Activated T-cell treated with anti-CD3 and anti-CD28 coated beads, Interleukin-2, amount 50 U/mL, for 24 hours (primary cell): ENCODE data around the gene ZNF524.
"Not testable (repeated sequence)": the region's sequence is repeated elsewhere in the genome, so short reads cannot be mapped to it uniquely, and the experiment has no call there.

Experiments
- DNase-seq: peaks from one replicate; pipeline ENCODE4 v3.0.0-alpha.2; 2020
- H3K27ac Mint-ChIP-seq: 2 replicates; pipeline ENCODE4 v1.8.0; 2020; ENCODE audit warnings: mild to moderate bottlenecking, mixed read lengths
- H3K27me3 Mint-ChIP-seq: 2 replicates; pipeline ENCODE4 v1.8.0; 2020; ENCODE audit warnings: mixed read lengths
- H3K36me3 Mint-ChIP-seq: 2 replicates; pipeline ENCODE4 v1.8.0; 2020; ENCODE audit warnings: low read depth, mixed read lengths
- H3K4me1 Mint-ChIP-seq: 2 replicates; pipeline ENCODE4 v1.8.0; 2020; ENCODE audit warnings: low read depth, mixed read lengths
- H3K4me3 Mint-ChIP-seq: 2 replicates; pipeline ENCODE4 v1.8.0; 2020; ENCODE audit warnings: mild to moderate bottlenecking, moderate library complexity, mixed read lengths
- H3K9me3 Mint-ChIP-seq: 2 replicates; pipeline ENCODE4 v1.8.0; 2020; ENCODE audit warnings: mixed read lengths

The ZNF524 gene, protein sequence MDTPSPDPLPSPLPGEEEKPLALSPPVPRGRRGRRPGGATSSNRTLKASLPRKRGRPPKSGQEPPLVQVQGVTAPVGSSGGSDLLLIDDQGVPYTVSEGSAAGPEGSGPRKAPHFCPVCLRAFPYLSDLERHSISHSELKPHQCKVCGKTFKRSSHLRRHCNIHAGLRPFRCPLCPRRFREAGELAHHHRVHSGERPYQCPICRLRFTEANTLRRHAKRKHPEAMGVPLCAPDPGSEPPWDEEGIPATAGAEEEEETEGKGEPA

DNA sequence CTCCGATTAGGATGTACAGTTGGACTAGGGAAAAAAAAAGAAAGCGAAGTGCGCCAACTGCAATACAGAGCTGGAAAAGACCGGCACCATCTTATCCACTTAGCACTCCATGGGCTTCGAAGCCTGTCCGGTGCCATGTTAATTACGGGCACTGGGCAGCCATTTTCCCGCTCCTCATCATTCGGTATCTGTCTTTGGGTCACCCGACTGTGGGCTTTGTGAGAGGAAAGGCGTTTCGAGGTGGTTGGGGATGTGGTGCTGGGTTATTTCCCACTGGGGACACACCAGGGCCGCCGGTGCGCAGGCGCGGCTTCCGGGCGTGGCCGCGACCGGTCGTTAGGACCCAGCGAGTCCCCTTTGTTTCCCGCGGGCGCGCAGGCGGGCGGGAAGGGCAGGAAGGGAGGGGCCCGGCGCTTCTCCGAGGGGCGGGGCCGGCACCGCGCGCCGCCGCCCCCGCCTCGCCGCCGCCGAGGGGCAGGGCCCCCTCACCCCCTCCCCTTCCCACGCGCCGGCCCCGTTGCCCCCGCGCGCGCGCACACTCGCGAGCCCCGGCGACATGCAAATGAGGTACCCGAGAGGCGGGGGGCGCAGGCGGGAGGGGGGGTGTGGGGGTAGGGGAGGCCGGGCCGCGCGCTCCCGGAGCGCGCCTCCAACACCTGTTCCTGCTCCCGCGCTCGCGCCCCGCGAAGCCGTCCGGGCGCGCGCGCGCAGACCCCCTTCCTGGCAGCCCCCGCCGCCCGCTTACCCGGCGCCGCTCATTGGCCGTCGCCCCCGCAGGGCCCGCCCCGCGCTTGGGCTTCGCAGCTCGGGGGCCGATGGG, at the start of gene ZNF524:
TSS of gene ZNF524 (plus strand) at position 447 of the 820 bp plus-strand sequence. CDS start 1,825 bp downstream, outside the sequence.
- DNase-seq = peak; percentile 92
- H3K9me3 Mint-ChIP-seq = peaks cover 4% of the 10 kb centered on the region
- H3K4me1 Mint-ChIP-seq = peaks cover 40% of the 10 kb centered on the region
- peaks cover 48% of the 10 kb centered on the region for H3K36me3 Mint-ChIP-seq
- peak within 1 kb of the TSS; percentile 100 for H3K27ac Mint-ChIP-seq
- peak within 1 kb of the TSS; percentile 97 for H3K4me3 Mint-ChIP-seq
- H3K27me3 Mint-ChIP-seq = no peaks in the 10 kb centered on the region

DNA sequence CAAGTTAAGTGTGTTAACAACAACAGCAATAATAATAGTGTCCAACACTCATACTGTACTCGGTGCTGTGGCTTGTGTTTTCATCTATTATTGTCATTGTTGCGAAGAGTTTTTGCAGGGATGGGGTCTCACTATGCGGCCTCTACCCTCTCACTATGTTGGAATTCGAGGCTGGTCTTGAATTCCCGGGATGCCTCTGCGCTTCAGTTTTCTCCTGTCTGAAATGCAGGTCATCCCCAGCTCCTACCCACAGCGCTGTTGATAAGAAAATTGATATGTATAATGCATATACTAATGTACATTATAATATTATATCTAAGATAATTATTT, 49.8 kb upstream of the ZNF524 start:
- Mint-ChIP-seq H3K4me1 (peaks cover 1% of the 10 kb centered on the region), H3K4me3 (no peak overlapping the region), H3K27me3 (peaks cover 23% of the 10 kb centered on the region), H3K9me3 (no peaks in the 10 kb centered on the region), H3K27ac (no peak overlapping the region), H3K36me3 (no peaks in the 10 kb centered on the region)
- no peak for DNase-seq

DNA sequence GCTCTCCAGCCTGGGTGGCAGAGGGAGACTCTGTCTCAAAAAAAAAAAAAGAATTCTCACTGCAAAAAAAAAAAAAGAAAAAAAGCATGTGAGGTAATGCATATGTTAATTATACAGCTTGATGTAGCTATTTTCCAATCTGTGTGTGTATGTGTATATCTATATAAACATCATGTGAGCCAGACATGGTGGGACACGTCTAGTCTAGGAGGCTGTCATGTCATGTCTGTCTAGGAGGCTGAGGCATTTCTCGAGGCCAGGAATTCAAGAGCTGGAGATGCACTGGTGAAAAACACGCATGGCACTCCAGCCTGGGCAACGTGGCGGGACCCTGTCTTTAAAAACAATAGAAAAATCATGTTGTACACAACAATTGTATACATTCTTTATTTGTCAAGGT, 47.9 kb upstream of the ZNF524 start:
- Mint-ChIP-seq H3K27ac (no peak overlapping the region), H3K4me3 (no peak overlapping the region), H3K27me3 (peaks cover 10% of the 10 kb centered on the region), H3K36me3 (no peaks in the 10 kb centered on the region), H3K9me3 (no peaks in the 10 kb centered on the region), H3K4me1 (peaks cover 1% of the 10 kb centered on the region)
- DNase-seq = no peak

DNA sequence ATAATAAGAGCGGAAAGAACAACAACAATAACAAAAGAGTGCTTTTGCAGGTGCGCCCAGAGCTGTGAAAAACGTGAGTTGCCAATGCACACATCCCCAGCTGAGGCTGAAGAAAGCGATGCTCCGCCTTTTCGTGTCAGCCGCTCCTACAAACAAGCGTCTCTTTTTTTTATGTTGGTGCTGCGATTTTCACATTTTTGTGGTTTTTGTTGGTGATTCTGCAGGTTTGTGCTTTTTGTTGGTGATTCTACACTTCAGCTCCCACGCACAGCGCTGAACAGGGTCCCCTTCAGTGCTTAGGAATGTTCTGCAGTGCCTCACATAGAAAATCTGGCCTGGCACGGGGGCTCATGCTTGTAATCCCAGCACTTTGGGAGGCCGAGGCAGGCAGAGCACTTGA, 47.5 kb upstream of the ZNF524 start:
- Mint-ChIP-seq H3K4me3 (no peak overlapping the region), H3K4me1 (no peaks in the 10 kb centered on the region), H3K27ac (no peak overlapping the region), H3K9me3 (no peaks in the 10 kb centered on the region), H3K27me3 (peaks cover 8% of the 10 kb centered on the region), H3K36me3 (no peaks in the 10 kb centered on the region)
- DNase-seq = no peak

DNA sequence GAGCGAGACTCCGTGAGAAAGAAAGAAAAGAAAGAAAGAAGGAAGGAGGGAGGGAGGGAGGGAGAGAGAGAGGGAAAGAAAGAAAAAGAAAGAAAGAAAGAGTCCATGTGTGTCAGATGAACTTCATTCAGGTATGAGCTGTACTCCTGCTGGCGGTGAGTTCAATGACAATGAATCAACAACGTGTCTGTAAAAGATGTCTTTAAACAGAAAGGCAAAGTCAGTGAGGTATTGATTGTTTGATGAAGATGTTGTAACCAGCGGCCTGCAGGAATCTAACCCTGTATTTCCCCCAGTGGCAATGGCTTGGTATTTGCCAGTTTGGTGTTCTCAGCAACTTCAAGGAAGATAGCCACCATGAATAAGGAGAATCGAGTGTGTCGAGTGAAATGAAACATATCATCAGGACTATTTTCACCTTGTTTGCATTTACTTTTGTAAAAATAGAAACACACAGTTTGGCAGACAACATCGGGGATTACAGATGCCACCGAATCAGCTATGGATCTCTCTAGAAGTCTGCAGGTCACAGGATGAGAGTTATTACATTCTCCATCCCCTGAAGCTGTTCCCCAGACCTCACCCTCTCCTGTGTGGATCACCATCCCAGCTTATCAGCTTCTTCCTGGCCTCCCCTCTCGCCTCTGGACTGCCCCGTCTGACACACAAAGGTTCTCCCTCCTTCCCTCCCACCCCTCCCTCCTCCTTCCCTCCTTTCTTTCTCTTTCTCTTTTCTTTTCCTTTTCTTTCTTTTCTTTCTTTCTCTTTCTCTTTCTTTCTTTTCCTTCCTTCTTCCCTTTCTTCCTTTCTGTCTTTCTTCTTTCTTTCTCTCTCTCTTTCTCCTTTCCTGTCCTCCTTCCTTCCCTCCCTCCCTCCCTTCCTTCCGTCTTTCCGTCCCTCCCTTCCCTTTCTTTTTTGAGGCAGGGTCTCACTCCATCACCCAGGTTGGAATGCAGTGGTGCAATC, 46.6 kb upstream of the ZNF524 start:
- no peaks in the 10 kb centered on the region for H3K9me3 Mint-ChIP-seq
- no peaks in the 10 kb centered on the region for H3K4me1 Mint-ChIP-seq
- DNase-seq = no peak
- H3K36me3 Mint-ChIP-seq = no peaks in the 10 kb centered on the region
- H3K4me3 Mint-ChIP-seq = no peak overlapping the region
- H3K27ac Mint-ChIP-seq = no peak overlapping the region
- H3K27me3 Mint-ChIP-seq = peaks cover 4% of the 10 kb centered on the region

DNA sequence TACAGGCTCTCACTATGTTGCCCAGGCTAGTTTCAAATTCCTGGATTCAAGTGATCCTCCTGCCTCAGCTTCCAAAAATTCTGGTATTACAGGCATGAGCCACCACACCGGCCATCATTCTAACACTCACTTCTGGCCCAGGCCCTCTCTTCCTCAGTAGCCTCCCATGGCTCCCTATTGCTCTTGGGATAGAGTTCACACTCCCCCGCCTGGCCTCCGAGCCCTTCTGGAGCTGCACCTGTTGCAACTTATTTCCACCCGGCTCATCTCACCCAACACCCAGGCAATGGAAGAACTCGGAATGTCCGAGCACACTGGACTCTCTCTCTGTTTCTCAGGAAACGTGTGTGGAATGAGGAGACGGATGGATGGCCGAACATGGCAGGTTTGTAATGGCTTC, 45.8 kb upstream of the ZNF524 start:
- H3K4me1 Mint-ChIP-seq = no peaks in the 10 kb centered on the region
- no peaks in the 10 kb centered on the region for H3K9me3 Mint-ChIP-seq
- no peak overlapping the region for H3K27ac Mint-ChIP-seq
- no peaks in the 10 kb centered on the region for H3K36me3 Mint-ChIP-seq
- no peak overlapping the region for H3K4me3 Mint-ChIP-seq
- peaks cover 4% of the 10 kb centered on the region for H3K27me3 Mint-ChIP-seq
- no peak for DNase-seq

DNA sequence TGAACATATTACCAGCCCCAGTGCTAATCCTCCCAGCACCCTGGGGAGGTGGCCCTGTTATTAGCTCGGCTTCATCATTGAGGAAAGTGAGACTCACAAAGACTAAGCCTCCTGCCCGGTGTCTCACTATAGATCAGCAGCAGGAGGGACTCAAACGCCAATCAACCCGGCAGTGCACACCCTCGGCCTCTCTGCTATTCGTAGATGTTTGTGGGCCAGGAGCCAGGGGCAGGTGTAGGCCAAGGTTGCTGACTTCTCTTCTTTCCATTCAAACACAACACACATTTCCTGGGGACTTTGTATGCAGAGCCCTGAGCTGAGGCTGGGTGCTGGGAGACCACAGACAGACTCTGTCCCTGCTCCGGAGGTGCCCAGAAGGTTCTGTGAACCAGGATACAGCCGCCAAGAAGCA, 45.3 kb upstream of the ZNF524 start:
- Mint-ChIP-seq H3K36me3 (no peaks in the 10 kb centered on the region), H3K4me3 (no peak overlapping the region), H3K27me3 (peaks cover 4% of the 10 kb centered on the region), H3K4me1 (no peaks in the 10 kb centered on the region), H3K27ac (no peak overlapping the region), H3K9me3 (no peaks in the 10 kb centered on the region)
- no peak for DNase-seq

DNA sequence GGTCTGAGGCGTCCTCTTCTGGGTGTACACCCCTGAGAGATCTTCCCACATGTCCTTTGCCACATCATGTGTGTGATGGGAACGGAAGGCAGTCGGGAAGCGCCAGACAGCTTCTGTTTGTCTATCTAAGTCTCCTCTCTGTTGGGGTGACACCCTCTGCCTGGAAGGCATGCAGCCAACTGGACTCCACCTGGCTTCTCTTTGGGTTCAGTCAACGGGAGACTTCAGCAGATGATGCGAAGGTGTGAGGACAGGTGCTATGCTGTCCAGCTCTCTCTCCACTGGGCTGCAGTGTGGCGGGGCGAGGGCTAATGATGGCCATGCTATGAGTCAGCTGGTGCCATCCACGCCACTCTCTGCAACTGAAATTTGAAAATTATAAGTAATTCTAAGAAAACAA, 40.4 kb upstream of the ZNF524 start:
- Mint-ChIP-seq H3K4me1 (no peaks in the 10 kb centered on the region), H3K9me3 (peaks cover 4% of the 10 kb centered on the region), H3K27ac (no peak overlapping the region), H3K27me3 (peaks cover 6% of the 10 kb centered on the region), H3K4me3 (no peak overlapping the region), H3K36me3 (no peaks in the 10 kb centered on the region)
- no peak for DNase-seq

DNA sequence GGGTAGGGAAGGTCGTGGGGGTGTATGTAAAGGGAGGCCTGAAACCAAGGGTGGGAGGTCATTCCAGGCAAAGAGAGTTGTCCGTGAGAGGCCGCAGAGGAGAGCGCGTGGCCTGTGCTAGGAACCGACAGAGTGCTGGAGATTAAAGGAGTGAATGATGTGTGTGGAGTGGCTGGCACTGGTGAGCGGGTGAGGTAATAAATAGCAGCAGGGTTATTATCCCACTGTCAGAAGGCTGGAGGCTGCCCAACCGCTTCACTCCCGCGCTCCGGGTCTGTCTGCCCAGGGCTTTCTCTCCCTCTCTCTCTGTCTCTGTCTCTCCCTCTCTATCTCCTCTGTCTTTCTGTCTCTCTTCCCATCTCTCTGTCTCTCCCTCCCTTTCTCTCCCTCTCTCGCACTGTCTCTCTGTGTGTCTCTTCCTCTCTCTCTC, 36.8 kb upstream of the ZNF524 start:
- H3K27ac Mint-ChIP-seq = no peak overlapping the region
- H3K4me3 Mint-ChIP-seq = no peak overlapping the region
- no peaks in the 10 kb centered on the region for H3K36me3 Mint-ChIP-seq
- H3K9me3 Mint-ChIP-seq = peaks cover 4% of the 10 kb centered on the region
- H3K27me3 Mint-ChIP-seq = peaks cover 9% of the 10 kb centered on the region
- no peaks in the 10 kb centered on the region for H3K4me1 Mint-ChIP-seq
- DNase-seq = no peak

DNA sequence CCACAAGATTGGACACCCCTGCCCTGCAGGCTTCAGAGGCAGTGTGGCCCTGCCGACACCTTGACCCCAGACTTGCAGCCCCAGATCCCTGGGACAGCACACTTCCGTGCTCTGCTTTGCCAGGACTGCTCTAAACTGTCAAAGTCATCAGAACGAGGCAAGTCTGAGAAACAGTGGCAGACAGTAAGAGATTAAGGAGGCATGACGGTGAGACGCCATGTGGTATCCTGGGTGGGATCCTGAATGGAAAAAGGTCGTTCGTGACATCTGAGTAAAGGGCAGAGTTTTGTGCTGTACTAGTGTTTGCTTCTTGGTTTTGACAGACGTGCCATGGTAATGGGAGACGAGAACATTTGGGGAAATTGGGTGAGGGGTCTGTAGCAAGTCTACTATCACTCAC, 33.3 kb upstream of the ZNF524 start:
- peaks cover 9% of the 10 kb centered on the region for H3K27me3 Mint-ChIP-seq
- H3K4me3 Mint-ChIP-seq = no peak overlapping the region
- no peaks in the 10 kb centered on the region for H3K4me1 Mint-ChIP-seq
- no peaks in the 10 kb centered on the region for H3K9me3 Mint-ChIP-seq
- H3K36me3 Mint-ChIP-seq = no peaks in the 10 kb centered on the region
- no peak overlapping the region for H3K27ac Mint-ChIP-seq
- DNase-seq = no peak

DNA sequence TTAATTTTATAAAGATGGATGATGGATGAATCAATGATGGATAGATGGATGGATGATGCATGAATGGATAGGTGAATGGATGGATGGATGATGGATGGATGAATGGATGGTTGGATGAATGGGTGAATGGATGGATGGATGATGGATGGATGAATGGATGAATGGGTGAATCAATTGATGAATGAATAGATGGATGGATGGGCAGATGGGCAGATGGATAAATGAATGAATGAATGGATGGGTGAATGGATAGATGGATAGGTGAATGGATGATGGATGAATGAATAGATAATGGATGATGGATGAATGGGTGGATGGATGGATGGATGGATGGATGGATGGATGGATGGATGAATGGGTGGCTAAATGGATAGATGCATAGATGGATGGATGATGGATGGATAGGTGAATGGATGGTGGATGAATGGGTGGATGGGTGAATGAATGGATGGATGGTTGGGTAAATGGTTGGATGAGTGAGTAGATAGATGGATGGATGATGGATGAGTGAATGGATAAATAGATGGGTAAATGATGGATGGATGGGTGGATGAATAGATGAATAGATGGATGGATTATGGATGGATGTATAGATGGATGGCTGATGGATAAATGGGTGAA, 32.3 kb upstream of the ZNF524 start:
- DNase-seq = no peak

DNA sequence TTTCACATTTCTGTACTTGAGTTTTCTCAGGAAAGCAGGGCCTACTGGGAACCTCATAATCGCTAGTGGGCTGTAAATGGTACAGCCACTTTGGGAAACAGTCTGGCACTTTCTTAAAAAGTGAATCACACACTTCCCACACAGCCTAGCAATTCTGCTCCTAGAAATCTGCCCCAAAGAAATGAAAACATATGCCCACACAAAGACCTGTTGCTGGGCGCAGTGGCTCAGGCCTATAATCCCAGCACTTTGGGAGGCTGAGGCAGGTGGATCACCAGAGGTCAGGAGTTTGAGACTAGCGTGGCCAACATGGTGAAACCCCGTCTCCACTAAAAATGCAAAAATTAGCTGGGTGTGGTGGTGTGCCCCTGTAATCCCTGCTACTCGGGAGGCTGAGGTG, 30.6 kb upstream of the ZNF524 start:
- not testable (repeated sequence) for H3K9me3 Mint-ChIP-seq, H3K27ac Mint-ChIP-seq

More for the DNA sequence above, 32.3 kb upstream of the ZNF524 start:
- Mint-ChIP-seq H3K4me3 (no peak overlapping the region), H3K27ac (no peak overlapping the region), H3K4me1 (no peaks in the 10 kb centered on the region), H3K36me3 (no peaks in the 10 kb centered on the region), H3K9me3 (no peaks in the 10 kb centered on the region), H3K27me3 (peaks cover 9% of the 10 kb centered on the region)

DNA sequence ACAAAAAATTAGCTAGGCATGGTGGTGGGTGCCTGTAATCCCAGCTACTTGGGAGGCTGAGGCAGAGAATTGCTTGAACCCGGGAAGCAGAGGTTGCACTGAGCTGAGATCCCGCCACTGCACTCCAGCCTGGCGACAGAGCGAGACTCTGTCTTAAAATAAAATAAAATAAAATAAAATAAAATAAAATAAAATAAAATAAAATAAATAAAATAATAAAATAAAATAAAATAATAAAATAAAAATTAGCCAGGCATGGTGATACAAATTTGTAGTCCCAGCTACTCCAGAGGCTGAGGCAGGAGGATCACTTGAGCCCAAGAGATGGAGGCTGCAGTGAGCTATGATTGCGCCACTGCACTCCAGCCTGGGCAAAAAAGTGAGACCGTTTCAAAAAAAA, 26.2 kb upstream of the ZNF524 start:
- not testable (repeated sequence) for DNase-seq

More for the DNA sequence above, 30.6 kb upstream of the ZNF524 start:
- H3K36me3 Mint-ChIP-seq, H3K27me3 Mint-ChIP-seq, H3K4me1 Mint-ChIP-seq, H3K4me3 Mint-ChIP-seq, DNase-seq: not testable (repeated sequence)

DNA sequence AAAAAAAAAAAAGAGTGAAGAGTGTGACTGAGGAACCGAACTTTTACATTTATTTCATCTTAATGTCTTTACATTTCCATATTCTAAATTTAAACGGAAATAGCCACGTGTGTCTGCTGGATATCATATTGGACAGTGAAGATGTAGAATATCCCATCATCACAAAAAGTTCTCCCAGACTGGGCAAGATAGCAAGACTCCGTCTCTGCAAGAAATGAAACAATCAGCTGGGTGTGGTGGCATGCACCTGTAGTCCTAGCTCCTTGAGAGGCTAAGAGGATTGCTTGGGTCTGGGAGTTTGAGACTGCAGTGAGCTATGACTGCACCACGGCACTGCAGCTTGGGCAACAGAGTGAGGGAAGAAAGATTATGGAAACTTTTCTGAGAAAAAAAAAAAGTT, 23.3 kb upstream of the ZNF524 start:
- Mint-ChIP-seq H3K9me3 (no peaks in the 10 kb centered on the region), H3K27ac (no peak overlapping the region), H3K27me3 (no peaks in the 10 kb centered on the region), H3K4me1 (peaks cover 14% of the 10 kb centered on the region), H3K36me3 (peaks cover 20% of the 10 kb centered on the region), H3K4me3 (no peak overlapping the region)
- DNase-seq = no peak

More for the DNA sequence above, 26.2 kb upstream of the ZNF524 start:
- H3K27ac Mint-ChIP-seq, H3K4me1 Mint-ChIP-seq, H3K9me3 Mint-ChIP-seq, H3K4me3 Mint-ChIP-seq, H3K27me3 Mint-ChIP-seq: not testable (repeated sequence)
- H3K36me3 Mint-ChIP-seq = peaks cover 12% of the 10 kb centered on the region
